ENCODE data around the gene CNOT10.
"Not testable (repeated sequence)": the region's sequence is repeated elsewhere in the genome, so short reads cannot be mapped to it uniquely, and the experiment has no call there.

Gene CNOT10

GRCh38 chr3:32797776-32798175 lies 112.8 kb downstream of the CNOT10 start:
- TF ChIP-seq CTCF (IDR thresholded peaks at IDR 0.05; ENCODE audit: low read depth, low read length, missing control alignments), result no peak
- no peak overlapping the region for H3K4me3 ChIP-seq (replicated peaks; ENCODE audit: low read depth, low read length)
- no peak for DNase-seq (ENCODE audit: extremely low read depth, low read depth)

- not testable (repeated sequence) for DNase-seq (ENCODE audit: extremely low read depth, low read depth); H3K4me3 ChIP-seq (replicated peaks; ENCODE audit: low read depth, low read length)
Observed at GRCh38 chr3:32801440-32801839, 116.5 kb downstream of the CNOT10 start.

GRCh38 chr3:32813180-32813579 lies 128.2 kb downstream of the CNOT10 start:
- H3K4me3 ChIP-seq (replicated peaks; ENCODE audit: low read depth, low read length), result no peak overlapping the region
- DNase-seq (ENCODE audit: extremely low read depth, low read depth), result no peak
- TF ChIP-seq CTCF (IDR thresholded peaks at IDR 0.05; ENCODE audit: low read depth, low read length, missing control alignments), result no peak

- no peak overlapping the region for H3K4me3 ChIP-seq (replicated peaks; ENCODE audit: low read depth, low read length)
- no peak for DNase-seq (ENCODE audit: extremely low read depth, low read depth)
- TF ChIP-seq CTCF (IDR thresholded peaks at IDR 0.05; ENCODE audit: low read depth, low read length, missing control alignments), result no peak
Observed at GRCh38 chr3:32814361-32814760, 129.4 kb downstream of the CNOT10 start.

- no peak for DNase-seq (ENCODE audit: extremely low read depth, low read depth)
- no peak for TF ChIP-seq CTCF (IDR thresholded peaks at IDR 0.05; ENCODE audit: low read depth, low read length, missing control alignments)
- H3K4me3 ChIP-seq (replicated peaks; ENCODE audit: low read depth, low read length), result no peak overlapping the region
Observed at GRCh38 chr3:32815841-32816438, 131.0 kb downstream of the CNOT10 start.

GRCh38 chr3:32816439-32817256 lies 131.7 kb downstream of the CNOT10 start:
- peak overlapping the region; percentile 27 for H3K4me3 ChIP-seq (replicated peaks; ENCODE audit: low read depth, low read length)
- no peak for TF ChIP-seq CTCF (IDR thresholded peaks at IDR 0.05; ENCODE audit: low read depth, low read length, missing control alignments)
- no peak for DNase-seq (ENCODE audit: extremely low read depth, low read depth)

GRCh38 chr3:32817257-32817557 lies 132.2 kb downstream of the CNOT10 start:
- H3K4me3 ChIP-seq (replicated peaks; ENCODE audit: low read depth, low read length), result no peak overlapping the region; the same call in 1 of the 2 replicates
- DNase-seq (ENCODE audit: extremely low read depth, low read depth), result no peak
- TF ChIP-seq CTCF (IDR thresholded peaks at IDR 0.05; ENCODE audit: low read depth, low read length, missing control alignments), result no peak
